Endothelial cell (in vitro differentiated cells): ENCODE measurements around the gene PTPRN2. TPM values are rescaled to one million over a fixed set of nuclear protein-coding genes. Genes with fewer than 3 reads are reported as not detected.
"Not testable (repeated sequence)": the region's sequence is repeated elsewhere in the genome, so short reads cannot be mapped to it uniquely, and the experiment has no call there.

Experiments used
- DNase-seq: peaks from one replicate; pipeline ENCODE4 v3.0.0; 2021; ENCODE audit warnings: low spot score
- H3K27ac Mint-ChIP-seq: one replicate; pipeline ENCODE4 v1.8.0; 2021; ENCODE audit warnings: mixed read lengths, inconsistent platforms; ENCODE audit not compliant: unreplicated experiment
- H3K27me3 Mint-ChIP-seq: one replicate; pipeline ENCODE4 v1.8.0; 2021; ENCODE audit warnings: mild to moderate bottlenecking, moderate library complexity, mixed read lengths, inconsistent platforms; ENCODE audit not compliant: unreplicated experiment
- H3K36me3 Mint-ChIP-seq: one replicate; pipeline ENCODE4 v1.8.0; 2021; ENCODE audit warnings: mild to moderate bottlenecking, low read depth, mixed read lengths, inconsistent platforms; ENCODE audit not compliant: unreplicated experiment
- H3K4me1 Mint-ChIP-seq: one replicate; pipeline ENCODE4 v1.8.0; 2021; ENCODE audit warnings: mild to moderate bottlenecking, mixed read lengths, inconsistent platforms; ENCODE audit not compliant: unreplicated experiment
- H3K4me3 Mint-ChIP-seq: one replicate; pipeline ENCODE4 v1.8.0; 2021; ENCODE audit warnings: mild to moderate bottlenecking, mixed read lengths, inconsistent platforms; ENCODE audit not compliant: unreplicated experiment
- H3K9me3 Mint-ChIP-seq: one replicate; pipeline ENCODE4 v1.8.0; 2021; ENCODE audit warnings: mixed read lengths, inconsistent platforms; ENCODE audit not compliant: unreplicated experiment
- CTCF ChIP-seq: fragments of 200-600 bp; sonication (generic); IDR thresholded peaks from one replicate; pipeline ENCODE4 v1.5.0; 2021; ENCODE audit warnings: antibody characterized with exemption; ENCODE audit not compliant: unreplicated experiment
- microRNA-seq: library from miRNA; unstranded; fragments of <30 nt; microRNA quantifications from one replicate; pipeline ENCODE4, GENCODE V29; 2020; ENCODE audit not compliant: unreplicated experiment
- total RNA-seq: library from RNA; stranded (reverse); fragmentation: NEBNext Ultra II Directional; extraction: Animal tissue kit (Norgen Biotek cat#: 25700); gene quantifications from one replicate; pipeline ENCODE4 v1.2.1, GENCODE V29; 2021; ENCODE audit not compliant: unreplicated experiment

Gene PTPRN2
- total RNA-seq, 1 donor from 2014 or later: 0.18 TPM

GRCh38 chr7:157493017-157493416, 1094.6 kb downstream of the PTPRN2 start:
- no peaks in the 10 kb centered on the region for H3K4me1 Mint-ChIP-seq
- no peak for DNase-seq
- H3K9me3 Mint-ChIP-seq: peaks cover 28% of the 10 kb centered on the region
- no peak overlapping the region for H3K27ac Mint-ChIP-seq
- peaks cover 8% of the 10 kb centered on the region for H3K36me3 Mint-ChIP-seq
- H3K27me3 Mint-ChIP-seq: peaks cover 16% of the 10 kb centered on the region
- no peak overlapping the region for H3K4me3 Mint-ChIP-seq
- no peak for TF ChIP-seq CTCF

DNA sequence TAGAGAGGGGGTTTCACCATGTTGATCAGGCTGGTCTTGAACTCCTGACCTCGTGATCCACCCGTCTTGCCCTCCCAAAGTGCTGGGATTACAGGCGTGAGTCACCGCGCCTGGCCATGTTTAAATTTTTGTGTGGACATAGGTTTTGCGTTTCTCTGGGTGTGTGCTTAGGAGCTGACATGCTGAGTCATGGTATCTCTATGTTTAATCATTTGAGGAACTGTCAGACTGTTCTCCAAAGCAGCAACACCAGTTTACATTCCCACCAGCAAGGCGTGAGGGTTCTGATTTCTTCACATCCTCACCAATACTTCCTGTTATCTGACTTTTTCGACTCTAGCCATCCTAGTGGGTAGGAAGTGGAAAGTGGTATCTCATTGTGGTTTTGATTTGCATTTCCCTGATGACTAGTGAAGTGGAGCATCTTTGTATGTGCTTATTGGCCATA, 1097.1 kb downstream of the PTPRN2 start:
- no peak overlapping the region for H3K4me3 Mint-ChIP-seq
- H3K4me1 Mint-ChIP-seq: no peaks in the 10 kb centered on the region
- H3K36me3 Mint-ChIP-seq: peaks cover 16% of the 10 kb centered on the region
- no peak for TF ChIP-seq CTCF
- no peak overlapping the region for H3K27ac Mint-ChIP-seq
- H3K9me3 Mint-ChIP-seq: peaks cover 42% of the 10 kb centered on the region
- no peak for DNase-seq
- H3K27me3 Mint-ChIP-seq: peaks cover 27% of the 10 kb centered on the region

GRCh38 chr7:157489870-157490269, 1097.8 kb downstream of the PTPRN2 start:
- Mint-ChIP-seq H3K36me3 (peaks cover 19% of the 10 kb centered on the region), H3K9me3 (peaks cover 41% of the 10 kb centered on the region), H3K27me3 (peaks cover 25% of the 10 kb centered on the region)
- H3K27ac Mint-ChIP-seq, DNase-seq, H3K4me3 Mint-ChIP-seq, H3K4me1 Mint-ChIP-seq: not testable (repeated sequence)

Small RNA genes lying within 50 kb of the gene (microRNA-seq; reads per million reads assigned to microRNA genes)
- gene MIR153-2 (not detected), gene MIR5707 (not detected), gene MIR595 (not detected)

Other genes starting within 250 kb of the PTPRN2 start
- gene NCAPG2, start 117.0 kb upstream of the PTPRN2 start, total RNA-seq: 25.6 TPM
- gene ESYT2, start 241.7 kb upstream of the PTPRN2 start, total RNA-seq: 31.8 TPM